ENCODE results near the gene CPLANE2. TPM values are rescaled to one million over a fixed set of nuclear protein-coding genes. Genes with fewer than 3 reads are reported as not detected.
"Not testable (repeated sequence)": the region's sequence is repeated elsewhere in the genome, so short reads cannot be mapped to it uniquely, and the experiment has no call there.

Gene CPLANE2
- total RNA-seq, 2 experiments from 2014 or later = 11.6 to 15.4 TPM

- Histone ChIP-seq H4K20me1 (ENCODE audit: insufficient read depth, low read length) (no peaks in the 10 kb centered on the region), H2AFZ (ENCODE audit: low read length) (peak overlapping the region; percentile 70; the same call in 1 of the 2 replicates), H3K4me2 (ENCODE audit: low read length) (peak overlapping the region; percentile 80), H3K27ac (ENCODE audit: low read depth, low read length, poor library complexity, severe bottlenecking) (no peak overlapping the region), H3K4me3 (ENCODE audit: low read depth, low read length, poor library complexity, severe bottlenecking) (peak overlapping the region; percentile 65), H3K36me3 (ENCODE audit: insufficient read depth, low read length) (no peaks in the 10 kb centered on the region), H3K9me2 (ENCODE audit: insufficient read depth, low read length) (no peaks in the 10 kb centered on the region), H3K9me3 (ENCODE audit: low read length) (no peaks in the 10 kb centered on the region), H3K79me2 (ENCODE audit: insufficient read depth, low read depth, low read length) (no peaks in the 10 kb centered on the region), H3K4me1 (ENCODE audit: insufficient read depth, low read length, poor library complexity, severe bottlenecking) (peaks cover 16% of the 10 kb centered on the region)
- POLR2A ChIA-PET = interaction anchor here (0.6 to 1.1 kb wide), 5 partner anchors 18 to 252 kb away, joined by 3 to 5 read pairs (median 3); partner anchors contain the start of gene CPLANE2
- CTCF ChIA-PET (ENCODE audit: unreplicated experiment) = interaction anchor here (0.6 kb wide), 1 partner anchor 13 kb away, joined by 3 read pairs; no protein-coding TSS in a partner anchor
- DNase-seq (ENCODE audit: low spot score) = peak; percentile 93
- BruUV-seq (replicated peaks) = no TSS peak
- intact Hi-C loops (cut with micrococcal nuclease; ENCODE audit: unreplicated experiment) = no loop called here
- TF ChIP-seq CTCF (conservative IDR thresholded peaks at IDR 0.05; ENCODE audit: low read length) (no peak), EZH2phosphoT487 (IDR thresholded peaks at IDR 0.05; ENCODE audit: borderline replicate concordance, low read depth, low read length) (no peak)
These were observed 20.9 kb downstream of the CPLANE2 start for GRCh38 chr1:16215882-16216753.

- H3K36me3 ChIP-seq (ENCODE audit: insufficient read depth, low read length); CTCF ChIA-PET (ENCODE audit: unreplicated experiment); POLR2A ChIA-PET; H3K4me3 ChIP-seq (ENCODE audit: low read depth, low read length, poor library complexity, severe bottlenecking); intact Hi-C loops (cut with micrococcal nuclease; ENCODE audit: unreplicated experiment); DNase-seq (ENCODE audit: low spot score); H4K20me1 ChIP-seq (ENCODE audit: insufficient read depth, low read length); H3K27ac ChIP-seq (ENCODE audit: low read depth, low read length, poor library complexity, severe bottlenecking); H3K9me2 ChIP-seq (ENCODE audit: insufficient read depth, low read length); H3K4me2 ChIP-seq (ENCODE audit: low read length); BruUV-seq (replicated peaks); H2AFZ ChIP-seq (ENCODE audit: low read length); H3K79me2 ChIP-seq (ENCODE audit: insufficient read depth, low read depth, low read length); H3K9me3 ChIP-seq (ENCODE audit: low read length): not testable (repeated sequence)
- peaks cover 16% of the 10 kb centered on the region for H3K4me1 ChIP-seq (ENCODE audit: insufficient read depth, low read length, poor library complexity, severe bottlenecking)
These were observed 21.7 kb downstream of the CPLANE2 start for GRCh38 chr1:16215240-16215639.

- DNase-seq (ENCODE audit: low spot score); H3K4me2 ChIP-seq (ENCODE audit: low read length); intact Hi-C loops (cut with micrococcal nuclease; ENCODE audit: unreplicated experiment); CTCF ChIA-PET (ENCODE audit: unreplicated experiment); H4K20me1 ChIP-seq (ENCODE audit: insufficient read depth, low read length); BruUV-seq (replicated peaks); H3K79me2 ChIP-seq (ENCODE audit: insufficient read depth, low read depth, low read length); H2AFZ ChIP-seq (ENCODE audit: low read length); H3K36me3 ChIP-seq (ENCODE audit: insufficient read depth, low read length); H3K9me3 ChIP-seq (ENCODE audit: low read length); H3K27ac ChIP-seq (ENCODE audit: low read depth, low read length, poor library complexity, severe bottlenecking); H3K4me3 ChIP-seq (ENCODE audit: low read depth, low read length, poor library complexity, severe bottlenecking); POLR2A ChIA-PET; H3K9me2 ChIP-seq (ENCODE audit: insufficient read depth, low read length): not testable (repeated sequence)
- H3K4me1 ChIP-seq (ENCODE audit: insufficient read depth, low read length, poor library complexity, severe bottlenecking) = peaks cover 16% of the 10 kb centered on the region
These were observed 23.4 kb downstream of the CPLANE2 start for GRCh38 chr1:16213544-16213943.

All from OCI-LY7 (cell line).